ENCODE measurements around the gene OR3A3.
"Not testable (repeated sequence)": the region's sequence is repeated elsewhere in the genome, so short reads cannot be mapped to it uniquely, and the experiment has no call there.

The OR3A3 gene

DNA sequence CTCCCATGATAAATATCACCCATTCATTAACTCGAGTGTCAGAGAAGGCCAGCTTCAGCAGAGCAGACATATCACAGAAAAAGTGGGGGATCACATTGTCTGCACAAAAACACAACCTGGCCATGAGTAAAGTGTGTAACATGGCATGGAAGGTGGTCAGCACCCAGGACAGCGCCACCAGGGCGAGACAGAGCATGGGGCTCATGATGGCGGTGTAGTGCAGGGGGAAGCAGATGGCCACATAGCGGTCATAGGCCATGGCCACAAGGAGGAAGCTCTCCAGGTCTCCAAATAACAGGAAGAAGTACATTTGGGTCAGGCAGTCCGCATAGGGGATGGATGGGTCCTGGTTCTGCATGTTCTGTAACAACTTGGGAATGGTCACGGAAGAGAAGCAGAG, 13.4 kb upstream of the OR3A3 start:
- H3K36me3 ChIP-seq (ENCODE audit: control insufficient read depth in 2 of 2, insufficient read depth in 1 of 2, low read length in 2 of 2); POLR2A ChIA-PET; H3K27ac ChIP-seq (ENCODE audit: extremely low read depth, low read depth, low read length); H3K4me1 ChIP-seq (ENCODE audit: control insufficient read depth, insufficient read depth, low read length); CTCF ChIA-PET; H3K9me3 ChIP-seq (ENCODE audit: control insufficient read depth, insufficient read depth, low read depth, low read length); H3K4me3 ChIP-seq (ENCODE audit: low read depth, low read length): not testable (repeated sequence)
- TF ChIP-seq, protein P1, sequence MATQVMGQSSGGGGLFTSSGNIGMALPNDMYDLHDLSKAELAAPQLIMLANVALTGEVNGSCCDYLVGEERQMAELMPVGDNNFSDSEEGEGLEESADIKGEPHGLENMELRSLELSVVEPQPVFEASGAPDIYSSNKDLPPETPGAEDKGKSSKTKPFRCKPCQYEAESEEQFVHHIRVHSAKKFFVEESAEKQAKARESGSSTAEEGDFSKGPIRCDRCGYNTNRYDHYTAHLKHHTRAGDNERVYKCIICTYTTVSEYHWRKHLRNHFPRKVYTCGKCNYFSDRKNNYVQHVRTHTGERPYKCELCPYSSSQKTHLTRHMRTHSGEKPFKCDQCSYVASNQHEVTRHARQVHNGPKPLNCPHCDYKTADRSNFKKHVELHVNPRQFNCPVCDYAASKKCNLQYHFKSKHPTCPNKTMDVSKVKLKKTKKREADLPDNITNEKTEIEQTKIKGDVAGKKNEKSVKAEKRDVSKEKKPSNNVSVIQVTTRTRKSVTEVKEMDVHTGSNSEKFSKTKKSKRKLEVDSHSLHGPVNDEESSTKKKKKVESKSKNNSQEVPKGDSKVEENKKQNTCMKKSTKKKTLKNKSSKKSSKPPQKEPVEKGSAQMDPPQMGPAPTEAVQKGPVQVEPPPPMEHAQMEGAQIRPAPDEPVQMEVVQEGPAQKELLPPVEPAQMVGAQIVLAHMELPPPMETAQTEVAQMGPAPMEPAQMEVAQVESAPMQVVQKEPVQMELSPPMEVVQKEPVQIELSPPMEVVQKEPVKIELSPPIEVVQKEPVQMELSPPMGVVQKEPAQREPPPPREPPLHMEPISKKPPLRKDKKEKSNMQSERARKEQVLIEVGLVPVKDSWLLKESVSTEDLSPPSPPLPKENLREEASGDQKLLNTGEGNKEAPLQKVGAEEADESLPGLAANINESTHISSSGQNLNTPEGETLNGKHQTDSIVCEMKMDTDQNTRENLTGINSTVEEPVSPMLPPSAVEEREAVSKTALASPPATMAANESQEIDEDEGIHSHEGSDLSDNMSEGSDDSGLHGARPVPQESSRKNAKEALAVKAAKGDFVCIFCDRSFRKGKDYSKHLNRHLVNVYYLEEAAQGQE (tag by site-specific recombination; IDR thresholded peaks at IDR 0.05) = peak; percentile 84

DNA sequence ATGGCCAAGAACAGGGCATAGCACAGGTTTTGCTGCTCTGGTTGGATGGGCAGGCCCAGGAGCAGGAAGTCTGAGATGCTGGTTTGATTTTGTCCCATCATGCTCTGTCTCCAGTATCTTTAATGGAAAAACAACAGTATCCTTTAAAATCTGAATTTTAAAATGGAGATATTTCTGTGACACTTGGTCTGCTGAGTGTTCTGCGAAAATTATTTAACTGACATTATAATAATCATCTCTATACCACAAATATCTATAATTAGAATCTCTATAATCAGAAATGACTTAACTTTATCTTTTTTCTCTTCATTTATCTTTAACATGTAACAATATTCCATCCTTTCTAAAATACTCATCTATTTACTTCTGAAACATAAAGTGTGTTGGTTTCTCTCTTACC, 12.9 kb upstream of the OR3A3 start, which contains the start of gene OR1E1:
TSS of gene OR1E1 (minus strand) at position 101 of the 400 bp plus-strand sequence. CDS start at position 101, 0 bp downstream.
- Histone ChIP-seq H3K9me3 (ENCODE audit: control insufficient read depth, insufficient read depth, low read depth, low read length) (no peaks in the 10 kb centered on the region), H3K27ac (ENCODE audit: extremely low read depth, low read depth, low read length) (no peak within 1 kb of the TSS), H3K4me3 (ENCODE audit: low read depth, low read length) (no peak within 1 kb of the TSS), H3K4me1 (ENCODE audit: control insufficient read depth, insufficient read depth, low read length) (no peaks in the 10 kb centered on the region), H3K36me3 (ENCODE audit: control insufficient read depth in 2 of 2, insufficient read depth in 1 of 2, low read length in 2 of 2) (no peaks in the 10 kb centered on the region)
- POLR2A ChIA-PET = no interaction called here
- TF ChIP-seq ZNF76 (tag by site-specific recombination; IDR thresholded peaks at IDR 0.05; ENCODE audit: borderline replicate concordance, low read depth) (no peak), ZNF555 (tag by site-specific recombination; conservative IDR thresholded peaks at IDR 0.05) (no peak), ZNF133 (tag by site-specific recombination; IDR thresholded peaks at IDR 0.05) (no peak), ZNF416 (tag by site-specific recombination; IDR thresholded peaks at IDR 0.05) (no peak), ZNF792 (tag by site-specific recombination; IDR thresholded peaks at IDR 0.05) (no peak), ZNF670 (tag by site-specific recombination; IDR thresholded peaks at IDR 0.05; ENCODE audit: low read depth) (no peak), ZNF121 (tag by site-specific recombination; IDR thresholded peaks at IDR 0.05) (no peak), ZBTB1 (tag by site-specific recombination; IDR thresholded peaks at IDR 0.05) (no peak), KLF7 (tag by site-specific recombination; IDR thresholded peaks at IDR 0.05; ENCODE audit: borderline replicate concordance) (no peak)
- TF ChIP-seq, protein P2, sequence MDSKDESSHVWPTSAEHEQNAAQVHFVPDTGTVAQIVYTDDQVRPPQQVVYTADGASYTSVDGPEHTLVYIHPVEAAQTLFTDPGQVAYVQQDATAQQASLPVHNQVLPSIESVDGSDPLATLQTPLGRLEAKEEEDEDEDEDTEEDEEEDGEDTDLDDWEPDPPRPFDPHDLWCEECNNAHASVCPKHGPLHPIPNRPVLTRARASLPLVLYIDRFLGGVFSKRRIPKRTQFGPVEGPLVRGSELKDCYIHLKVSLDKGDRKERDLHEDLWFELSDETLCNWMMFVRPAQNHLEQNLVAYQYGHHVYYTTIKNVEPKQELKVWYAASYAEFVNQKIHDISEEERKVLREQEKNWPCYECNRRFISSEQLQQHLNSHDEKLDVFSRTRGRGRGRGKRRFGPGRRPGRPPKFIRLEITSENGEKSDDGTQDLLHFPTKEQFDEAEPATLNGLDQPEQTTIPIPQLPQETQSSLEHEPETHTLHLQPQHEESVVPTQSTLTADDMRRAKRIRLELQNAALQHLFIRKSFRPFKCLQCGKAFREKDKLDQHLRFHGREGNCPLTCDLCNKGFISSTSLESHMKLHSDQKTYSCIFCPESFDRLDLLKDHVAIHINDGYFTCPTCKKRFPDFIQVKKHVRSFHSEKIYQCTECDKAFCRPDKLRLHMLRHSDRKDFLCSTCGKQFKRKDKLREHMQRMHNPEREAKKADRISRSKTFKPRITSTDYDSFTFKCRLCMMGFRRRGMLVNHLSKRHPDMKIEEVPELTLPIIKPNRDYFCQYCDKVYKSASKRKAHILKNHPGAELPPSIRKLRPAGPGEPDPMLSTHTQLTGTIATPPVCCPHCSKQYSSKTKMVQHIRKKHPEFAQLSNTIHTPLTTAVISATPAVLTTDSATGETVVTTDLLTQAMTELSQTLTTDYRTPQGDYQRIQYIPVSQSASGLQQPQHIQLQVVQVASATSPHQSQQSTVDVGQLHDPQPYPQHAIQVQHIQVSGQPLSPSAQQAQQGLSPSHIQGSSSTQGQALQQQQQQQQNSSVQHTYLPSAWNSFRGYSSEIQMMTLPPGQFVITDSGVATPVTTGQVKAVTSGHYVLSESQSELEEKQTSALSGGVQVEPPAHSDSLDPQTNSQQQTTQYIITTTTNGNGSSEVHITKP (tag by site-specific recombination; IDR thresholded peaks at IDR 0.05) = no peak
- TF ChIP-seq, protein P3, sequence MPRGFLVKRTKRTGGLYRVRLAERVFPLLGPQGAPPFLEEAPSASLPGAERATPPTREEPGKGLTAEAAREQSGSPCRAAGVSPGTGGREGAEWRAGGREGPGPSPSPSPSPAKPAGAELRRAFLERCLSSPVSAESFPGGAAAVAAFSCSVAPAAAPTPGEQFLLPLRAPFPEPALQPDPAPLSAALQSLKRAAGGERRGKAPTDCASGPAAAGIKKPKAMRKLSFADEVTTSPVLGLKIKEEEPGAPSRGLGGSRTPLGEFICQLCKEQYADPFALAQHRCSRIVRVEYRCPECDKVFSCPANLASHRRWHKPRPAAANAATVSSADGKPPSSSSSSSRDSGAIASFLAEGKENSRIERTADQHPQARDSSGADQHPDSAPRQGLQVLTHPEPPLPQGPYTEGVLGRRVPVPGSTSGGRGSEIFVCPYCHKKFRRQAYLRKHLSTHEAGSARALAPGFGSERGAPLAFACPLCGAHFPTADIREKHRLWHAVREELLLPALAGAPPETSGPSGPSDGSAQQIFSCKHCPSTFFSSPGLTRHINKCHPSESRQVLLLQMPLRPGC (tag by site-specific recombination; IDR thresholded peaks at IDR 0.05) = no peak
- CTCF ChIA-PET = no interaction called here

DNA sequence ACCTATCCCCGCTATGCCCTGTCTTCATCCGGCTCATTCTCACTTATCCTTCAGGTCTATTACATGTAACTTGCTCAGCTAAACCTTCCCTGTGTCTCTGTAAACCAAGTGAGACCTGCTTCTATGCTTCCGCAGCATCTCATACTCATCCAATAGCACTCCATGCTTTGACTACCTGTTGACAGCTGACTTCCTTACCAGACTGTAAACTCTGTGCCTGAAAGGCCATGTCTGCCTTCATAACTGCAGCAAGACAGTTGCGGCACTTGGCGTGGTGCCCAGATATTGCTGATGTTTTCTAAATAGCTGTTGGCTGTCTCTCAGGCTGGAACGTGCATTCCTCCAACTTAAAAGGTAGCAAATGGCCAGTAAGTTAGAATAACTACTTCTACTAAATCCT, 11.1 kb upstream of the OR3A3 start:
- no peaks in the 10 kb centered on the region for H3K4me1 ChIP-seq (ENCODE audit: control insufficient read depth, insufficient read depth, low read length)
- CTCF ChIA-PET = no interaction called here
- no peaks in the 10 kb centered on the region for H3K9me3 ChIP-seq (ENCODE audit: control insufficient read depth, insufficient read depth, low read depth, low read length)
- no peaks in the 10 kb centered on the region for H3K36me3 ChIP-seq (ENCODE audit: control insufficient read depth in 2 of 2, insufficient read depth in 1 of 2, low read length in 2 of 2)
- POLR2A ChIA-PET = no interaction called here
- TF ChIP-seq IKZF3 (tag by site-specific recombination; IDR thresholded peaks at IDR 0.05) = no peak
- TF ChIP-seq SCRT2 (tag by site-specific recombination; IDR thresholded peaks at IDR 0.05) = peak; percentile 86
- TF ChIP-seq ZNF623 (tag by site-specific recombination; IDR thresholded peaks at IDR 0.05) = no peak
- peak; percentile 59; the same call in 1 of the 2 replicates for TF ChIP-seq SCRT1 (tag by site-specific recombination; IDR thresholded peaks at IDR 0.05; ENCODE audit: borderline replicate concordance)
- no peak overlapping the region for H3K4me3 ChIP-seq (ENCODE audit: low read depth, low read length)
- H3K27ac ChIP-seq (ENCODE audit: extremely low read depth, low read depth, low read length) = no peak overlapping the region

Measured in HEK293 (cell line).